Left cardiac atrium (tissue), 4 donors: ENCODE measurements around the gene GABARAPL1. TPM values are rescaled to one million over a fixed set of nuclear protein-coding genes. Genes with fewer than 3 reads are reported as not detected.
"Not testable (repeated sequence)": the region's sequence is repeated elsewhere in the genome, so short reads cannot be mapped to it uniquely, and the experiment has no call there.

ENCODE experiments used
- ATAC-seq, 2 donors: fragments of 200-7000 bp; cut with Tn5 transposase; one replicate each; pipeline ENCODE4 v1.9.1; 2020; ENCODE audit warnings: mild to moderate bottlenecking in 2 of 2, moderate library complexity in 2 of 2
- DNase-seq: peaks from one replicate; pipeline ENCODE4 v3.0.0-alpha.2; 2020
- intact Hi-C, 2 donors: fragments of 100-400 bp; cut with DNase I; formaldehyde crosslinking; loops; one replicate each; pipeline versions ENCODE4 v1.14.1 to v1.15.1; 2022 to 2023
- long read RNA-seq: library from polyadenylated mRNA; unstranded; transcript quantifications from one replicate; pipeline ENCODE4 v2.0.0, GENCODE V29; 2021
- total RNA-seq, 2 donors: library from RNA; stranded (reverse); fragmentation: NEBNext Ultra II Directional; extraction: Animal tissue kit (Norgen Biotek cat#: 25700); gene quantifications; one replicate each; pipeline ENCODE4 v1.2.1, GENCODE V29; 2021
- donor health status: DM: no; HTN: yes; CAD: no.
- donor health status: DM: no; HTN: yes; CAD: no; lungs with severe emphysema.
- donor health status: DM: yes; HTN: yes; CAD: no.
- donor health status: Dilated cardiomyopathy.

The GABARAPL1 gene
- total RNA-seq: 100 to 1,000 TPM; 167 to 280 TPM
- long read RNA-seq, transcript GABARAPL1-201 (4 exons, 1,957 nt): major isoform, 204 of 238 reads
- long read RNA-seq, transcript GABARAPL1-218 (4 exons, 2,294 nt): minor isoform, 13 of 238 reads
- long read RNA-seq, partial matches to known transcripts: 14 of 238 reads
- long read RNA-seq, other reads (novel, unspliced or antisense): 4 of 238 reads

- ATAC-seq: peak; percentile 87
- DNase-seq: peak; percentile 90
- intact Hi-C loops: no loop called here
Measured at GRCh38 chr12:10212739-10213131, at the start of gene GABARAPL1. Gene GABARAPL1, plus strand, starts transcription at chr12:10212877. Its CDS starts 253 bp downstream, at chr12:10213130.

- ATAC-seq (no peak), DNase-seq (no peak)
- intact Hi-C loops: no loop called here
Measured at GRCh38 chr12:10163084-10163483, 49.6 kb upstream of the GABARAPL1 start.

- ATAC-seq: no peak
- intact Hi-C loops: no loop called here
- no peak for DNase-seq
Measured at GRCh38 chr12:10165421-10165820, 47.3 kb upstream of the GABARAPL1 start.

- ATAC-seq: peak; percentile 71 to 74
Measured at GRCh38 chr12:10167599-10167998, 45.1 kb upstream of the GABARAPL1 start.

GRCh38 chr12:10169104-10169503, 43.6 kb upstream of the GABARAPL1 start:
- intact Hi-C loops: no loop called here
- ATAC-seq: no peak
- DNase-seq: no peak

More at GRCh38 chr12:10167599-10167998, 45.1 kb upstream of the GABARAPL1 start:
- no peak for DNase-seq
- intact Hi-C loops: no loop called here

- intact Hi-C loops: no loop called here
- ATAC-seq (no peak), DNase-seq (no peak)
Measured at GRCh38 chr12:10170216-10170615, 42.5 kb upstream of the GABARAPL1 start.

- no peak for DNase-seq
- ATAC-seq: peak; percentile 27 to 77
Measured at GRCh38 chr12:10171973-10172728, 40.5 kb upstream of the GABARAPL1 start, which contains the start of gene OLR1. Gene OLR1, minus strand, starts transcription at chr12:10172132. Its CDS starts 55 bp downstream, at chr12:10172077.

GRCh38 chr12:10174986-10175614, 37.6 kb upstream of the GABARAPL1 start:
- ATAC-seq (no peak), DNase-seq (no peak)
- intact Hi-C loops: no loop called here

More at GRCh38 chr12:10171973-10172728, 40.5 kb upstream of the GABARAPL1 start, which contains the start of gene OLR1:
- intact Hi-C loops: no loop called here

GRCh38 chr12:10175846-10176636, 36.6 kb upstream of the GABARAPL1 start:
- ATAC-seq (no peak), DNase-seq (no peak)
- intact Hi-C loops: no loop called here

- ATAC-seq (no peak), DNase-seq (no peak)
- intact Hi-C loops: no loop called here
Measured at GRCh38 chr12:10178821-10179220, 33.9 kb upstream of the GABARAPL1 start, which contains the start of gene TMEM52B. Gene TMEM52B, plus strand, starts transcription at chr12:10179032. Its CDS starts 543 bp downstream, at chr12:10179575.

GRCh38 chr12:10179776-10180181, 32.9 kb upstream of the GABARAPL1 start:
- DNase-seq: no peak
- intact Hi-C loops: no loop called here

GRCh38 chr12:10182354-10183049, 30.2 kb upstream of the GABARAPL1 start:
- ATAC-seq: peak in 1 of 2 donors; percentile 71
- intact Hi-C loops: no loop called here
- DNase-seq: no peak

More at GRCh38 chr12:10179776-10180181, 32.9 kb upstream of the GABARAPL1 start:
- no peak for ATAC-seq

- intact Hi-C loops: no loop called here
- ATAC-seq (peak; percentile 47 to 77), DNase-seq (no peak)
Measured at GRCh38 chr12:10184261-10184843, 28.3 kb upstream of the GABARAPL1 start.

- ATAC-seq: no peak
- intact Hi-C loops: no loop called here
- DNase-seq: peak; percentile 33
Measured at GRCh38 chr12:10186299-10186698, 26.4 kb upstream of the GABARAPL1 start.

GRCh38 chr12:10186958-10187357, 25.7 kb upstream of the GABARAPL1 start:
- ATAC-seq, intact Hi-C loops, DNase-seq: not testable (repeated sequence)

- ATAC-seq: peak; percentile 50 to 83
Measured at GRCh38 chr12:10189653-10190052, 23.0 kb upstream of the GABARAPL1 start.

GRCh38 chr12:10190558-10191388, 21.9 kb upstream of the GABARAPL1 start:
- ATAC-seq: peak; percentile 95
- intact Hi-C loops: loop anchor here in 1 of 2 donors (1.0 kb wide), 1 partner anchor 37 kb away; no protein-coding TSS in a partner anchor
- DNase-seq: peak; percentile 48

More at GRCh38 chr12:10189653-10190052, 23.0 kb upstream of the GABARAPL1 start:
- peak; percentile 34 for DNase-seq
- intact Hi-C loops: loop anchor here in 1 of 2 donors (1.0 kb wide), 1 partner anchor 36 kb away; no protein-coding TSS in a partner anchor
